ENCODE results near the gene MCF2L. TPM values are rescaled to one million over a fixed set of nuclear protein-coding genes. Genes with fewer than 3 reads are reported as not detected.

MCF2L gene
- total and polyA plus RNA-seq, 2 experiments from 2014 or later: 4.8 to 25.6 TPM

- TF ChIP-seq REST (IDR thresholded peaks at IDR 0.05; ENCODE audit: unreplicated experiment) (no peak), CREB1 (CRISPR knock-in tag; IDR thresholded peaks at IDR 0.05; ENCODE audit: low read depth) (no peak), NANOG (IDR thresholded peaks at IDR 0.05; ENCODE audit: borderline replicate concordance) (no peak), ZNF331 (CRISPR knock-in tag; IDR thresholded peaks at IDR 0.05; ENCODE audit: low read depth) (no peak), ETS1 (IDR thresholded peaks at IDR 0.05) (no peak), EZH2phosphoT487 (IDR thresholded peaks at IDR 0.05; ENCODE audit: unreplicated experiment) (no peak)
These were observed 92.2 kb downstream of the MCF2L start (continued) for GRCh38 chr13:113061271-113061625.

- no peak for DNase-seq (ENCODE audit: low spot score)
- no peak overlapping the region for H3K4me3 Mint-ChIP-seq
These were observed 92.9 kb downstream of the MCF2L start for GRCh38 chr13:113061796-113062425.

More at GRCh38 chr13:113061796-113062425, 92.9 kb downstream of the MCF2L start:
- Histone ChIP-seq H3K4me2 (no peak overlapping the region), H3K4me1 (ENCODE audit: insufficient read depth) (no peaks in the 10 kb centered on the region), H3K27me3 (ENCODE audit: insufficient read depth) (no peaks in the 10 kb centered on the region), H3F3A (replicated peaks; ENCODE audit: low read depth) (no peaks in the 10 kb centered on the region), H2AFZ (no peak overlapping the region), H3K27ac (ENCODE audit: low read depth) (no peak overlapping the region), H3K36me3 (ENCODE audit: insufficient read depth) (no peaks in the 10 kb centered on the region), H4K20me1 (replicated peaks; ENCODE audit: insufficient read depth) (no peaks in the 10 kb centered on the region), H3K9me2 (ENCODE audit: insufficient read depth) (no peaks in the 10 kb centered on the region), H3K4me3 (no peak overlapping the region), H3K79me2 (replicated peaks; ENCODE audit: insufficient read depth) (no peaks in the 10 kb centered on the region)
- H3K36me3 Mint-ChIP-seq (ENCODE audit: low read depth): no peaks in the 10 kb centered on the region; the same call in 2 of the 3 replicates
- peaks cover 12% of the 10 kb centered on the region for H3K27me3 Mint-ChIP-seq (ENCODE audit: insufficient read depth, low read depth, poor library complexity)
- H3K4me1 Mint-ChIP-seq: peaks cover 3% of the 10 kb centered on the region; the same call in 2 of the 3 replicates
- ATAC-seq: no peak
- TF ChIP-seq EZH2 (IDR thresholded peaks at IDR 0.05; ENCODE audit: low read depth, unreplicated experiment) (no peak), ZNF462 (CRISPR knock-in tag; IDR thresholded peaks at IDR 0.05) (no peak)
- no peaks in the 10 kb centered on the region for H3K9me3 Mint-ChIP-seq
- H3K27ac Mint-ChIP-seq: no peak overlapping the region
